Dedifferentiated amniotic fluid mesenchymal stem cell (primary cell): Measurements from ENCODE around the gene MBD3.

Experiments used
- DNase-seq: peaks from one replicate; pipeline ENCODE4 v3.0.0-alpha.2; 2016; ENCODE audit errors: extremely low spot score

Gene MBD3

DNA sequence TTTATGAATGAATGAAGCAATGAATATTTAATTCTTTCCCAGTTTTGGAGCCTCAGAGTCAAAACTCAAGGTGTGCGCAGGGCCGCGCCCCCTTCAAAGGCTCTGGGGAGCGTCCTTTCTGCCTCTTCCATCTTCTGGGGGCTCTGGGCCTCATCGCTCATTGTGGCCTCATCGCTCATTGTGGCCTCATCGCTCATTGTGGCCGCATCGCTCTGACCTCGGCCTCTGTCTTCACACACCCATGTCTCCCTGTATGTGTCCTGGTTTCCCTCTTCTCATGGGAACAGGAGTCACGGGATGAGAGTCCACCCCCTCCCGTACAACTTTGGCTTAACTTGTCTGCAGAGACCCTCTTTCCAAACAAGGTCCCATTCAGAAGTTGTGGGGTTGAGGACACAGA lies 21.3 kb downstream of the MBD3 start:
- DNase-seq: no peak

DNA sequence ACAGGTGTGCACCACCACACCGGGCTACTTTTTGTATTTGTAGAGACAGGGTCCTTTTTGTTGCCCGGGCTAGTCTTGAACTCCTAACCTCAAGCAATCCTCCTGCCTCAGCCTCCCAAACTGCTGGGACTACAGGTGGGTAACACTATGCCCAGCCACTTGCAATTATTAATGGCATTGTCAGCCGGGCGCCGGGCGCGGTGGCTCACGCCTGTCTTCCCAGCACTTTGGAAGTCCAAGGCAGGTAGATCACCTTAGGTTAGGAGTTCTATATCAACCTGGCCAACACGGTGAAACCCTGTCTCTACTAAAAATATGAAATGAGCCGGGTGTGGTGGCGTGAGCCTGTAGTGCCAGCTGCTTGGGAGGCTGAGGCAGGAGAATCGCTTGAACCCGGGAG lies 21.8 kb downstream of the MBD3 start:
- no peak for DNase-seq

DNA sequence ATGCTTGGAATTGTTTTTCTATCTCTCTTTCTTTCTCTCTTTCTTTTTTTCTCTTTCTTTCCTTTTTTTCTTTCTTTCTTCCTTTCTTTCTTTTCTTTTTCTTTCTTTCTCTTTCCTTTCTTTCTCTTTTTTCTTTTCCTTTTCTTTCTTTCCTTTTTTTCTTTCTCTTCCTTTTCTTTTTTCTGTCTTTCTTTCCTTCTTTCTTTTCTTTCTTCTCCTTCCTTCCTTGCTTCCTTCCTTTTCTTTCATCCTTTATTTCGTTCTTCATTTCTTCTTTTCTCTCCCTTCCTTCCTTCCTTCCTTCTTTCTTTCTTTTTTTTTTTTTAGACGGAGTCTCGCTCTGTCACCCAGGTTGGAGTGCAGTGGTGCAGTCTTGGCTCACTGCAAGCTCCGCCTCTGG lies 22.7 kb downstream of the MBD3 start:
- DNase-seq: no peak

DNA sequence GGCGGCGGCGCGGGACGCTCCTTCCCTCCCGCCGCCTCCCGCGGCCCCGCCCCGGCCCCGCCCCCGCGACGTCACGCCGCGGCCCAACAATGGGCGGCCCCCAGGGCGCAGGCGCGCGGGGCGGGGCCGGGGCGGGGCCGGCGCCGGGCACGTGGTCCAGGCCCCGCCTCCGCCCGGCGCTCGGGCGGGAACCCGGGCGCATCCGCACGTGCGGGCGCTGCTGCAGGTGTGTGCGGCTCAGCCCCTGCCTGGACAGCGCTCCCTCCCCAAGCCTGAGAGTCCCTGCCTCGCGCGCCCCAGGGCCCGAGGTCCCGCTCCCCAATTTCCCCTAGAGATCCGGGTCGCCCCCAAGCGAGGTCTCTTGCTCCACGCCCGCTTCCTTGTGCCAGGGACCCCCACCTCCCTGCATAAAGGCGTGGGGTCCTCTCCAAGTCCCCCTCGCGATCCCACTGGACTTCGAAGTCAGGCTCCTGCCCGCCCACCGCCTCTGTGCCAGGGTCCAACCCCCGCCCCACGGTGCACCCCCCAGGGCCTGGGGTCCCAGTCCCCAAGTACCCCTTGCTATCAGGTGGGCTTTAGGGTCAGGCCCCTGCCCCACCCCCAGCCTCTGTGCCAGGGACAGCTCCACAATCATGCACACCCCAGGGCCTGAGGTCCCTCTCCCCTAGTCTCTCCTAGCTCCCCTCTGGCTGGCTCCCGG lies 24.2 kb downstream of the MBD3 start, which contains the start of gene MEX3D:
TSS of gene MEX3D (minus strand) at position 6 of the 700 bp plus-strand sequence. CDS start 267 bp downstream, outside the sequence.
- peak; percentile 29 for DNase-seq

DNA sequence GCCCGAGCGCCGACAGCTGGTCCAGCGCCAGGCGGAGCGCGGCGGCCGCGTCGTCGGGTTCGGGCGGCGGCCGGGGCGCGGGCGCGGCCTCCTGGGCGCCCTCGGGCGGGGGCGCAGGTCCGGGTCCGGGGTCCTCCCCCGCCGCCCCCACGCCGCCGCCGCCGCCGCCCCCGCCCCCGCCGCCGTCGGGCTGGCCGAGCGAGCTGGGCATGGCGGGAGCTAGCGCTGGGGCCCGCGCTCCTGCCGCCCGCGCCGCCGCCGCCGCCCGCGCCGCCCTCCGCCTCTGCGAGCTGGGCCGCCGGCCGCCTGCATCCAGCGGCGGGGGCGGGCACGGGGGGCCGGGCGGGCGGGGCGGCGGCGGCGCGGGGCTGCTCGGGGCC lies 24.8 kb downstream of the MBD3 start:
- no peak for DNase-seq

DNA sequence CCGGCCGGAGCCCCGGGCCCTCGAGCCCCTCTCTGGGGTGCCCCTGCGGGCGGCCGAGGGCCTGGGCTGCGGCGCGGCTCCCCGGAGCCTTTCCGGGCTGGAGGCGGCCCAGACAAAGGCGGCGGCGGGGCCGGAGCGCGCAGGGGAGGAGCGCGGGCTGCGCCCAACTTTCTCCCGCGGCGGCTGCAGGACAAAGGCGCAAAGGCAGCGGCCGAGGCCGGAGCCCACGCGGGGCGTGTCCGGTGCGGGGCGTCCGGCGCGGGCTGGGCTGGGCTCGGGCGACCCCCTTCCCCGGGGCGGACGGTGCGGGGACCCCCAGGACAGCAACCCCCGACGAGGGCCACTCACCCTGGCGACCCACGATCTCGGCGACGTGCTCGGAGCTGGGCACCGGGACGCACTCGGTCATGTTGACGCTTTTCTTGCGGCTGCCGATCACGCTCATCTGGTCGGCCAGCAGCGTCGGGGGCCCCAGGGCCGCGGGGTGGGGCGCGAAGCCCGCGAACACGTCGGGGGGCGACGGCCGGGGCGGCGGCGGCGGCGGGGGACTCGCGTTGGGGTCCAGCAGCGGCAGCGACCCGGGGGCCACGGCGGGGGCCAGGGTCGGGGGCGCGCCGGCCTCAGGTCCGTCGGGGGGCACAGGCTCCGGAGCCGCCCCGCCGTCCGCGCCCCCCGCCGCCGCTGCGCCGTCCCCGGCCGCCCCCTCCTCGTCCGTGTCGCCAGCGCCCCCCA lies 25.4 kb downstream of the MBD3 start:
- no peak for DNase-seq

DNA sequence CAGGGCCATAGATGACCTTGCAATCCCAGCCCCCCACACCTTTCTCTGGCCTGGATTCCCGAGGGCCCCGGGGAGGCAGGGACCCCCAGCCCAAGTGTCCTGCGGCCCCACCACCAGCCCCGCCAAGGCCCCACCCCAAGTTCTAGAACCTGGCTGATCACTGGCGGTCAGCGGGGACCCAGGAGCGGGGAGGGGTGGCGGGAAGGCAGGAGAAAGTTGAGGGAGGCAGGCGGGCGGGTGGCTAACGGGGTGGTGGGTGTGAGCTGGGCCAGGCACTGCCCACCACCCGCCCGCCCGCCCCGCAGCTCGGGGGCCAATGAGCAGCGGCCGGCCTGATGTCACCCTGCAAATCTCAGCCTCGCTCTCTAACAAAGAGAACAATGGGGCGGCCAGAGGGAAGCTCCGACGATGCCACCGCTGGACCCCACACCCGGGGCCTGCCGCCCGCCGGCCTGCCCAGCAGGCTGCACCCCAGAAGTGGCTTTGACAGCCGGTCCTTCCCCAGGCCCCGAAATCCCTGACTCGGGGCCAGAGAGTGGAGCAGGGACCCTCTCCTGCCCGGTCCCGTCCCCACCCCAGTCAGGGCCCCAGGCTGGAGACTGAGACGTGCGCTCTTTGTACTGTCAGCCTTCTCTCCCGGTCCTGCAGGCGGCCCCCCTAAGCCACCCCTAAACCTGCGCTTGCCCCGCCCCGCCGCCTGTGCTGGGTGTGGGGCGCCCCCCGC lies 26.1 kb downstream of the MBD3 start:
- peak; percentile 69 for DNase-seq

DNA sequence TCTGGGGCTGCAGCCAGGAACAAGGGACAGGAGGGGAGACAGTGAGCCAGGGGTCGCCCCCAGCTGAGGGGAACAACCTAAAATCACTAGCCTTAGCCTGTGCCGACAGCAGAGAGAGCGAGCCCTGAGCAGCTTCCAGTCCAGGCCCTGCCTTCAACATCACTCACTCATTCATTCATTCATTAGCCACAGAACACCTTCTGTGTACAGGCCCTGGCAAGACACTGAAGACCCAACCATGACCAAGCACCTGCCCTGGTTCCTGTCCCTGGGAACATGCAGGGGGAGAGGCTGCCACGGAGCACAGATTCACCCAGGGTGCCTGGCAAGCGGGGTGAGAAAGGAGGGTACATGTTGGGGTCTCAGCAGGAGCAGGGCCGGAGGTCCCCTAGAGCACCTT lies 29.4 kb downstream of the MBD3 start:
- DNase-seq: no peak

DNA sequence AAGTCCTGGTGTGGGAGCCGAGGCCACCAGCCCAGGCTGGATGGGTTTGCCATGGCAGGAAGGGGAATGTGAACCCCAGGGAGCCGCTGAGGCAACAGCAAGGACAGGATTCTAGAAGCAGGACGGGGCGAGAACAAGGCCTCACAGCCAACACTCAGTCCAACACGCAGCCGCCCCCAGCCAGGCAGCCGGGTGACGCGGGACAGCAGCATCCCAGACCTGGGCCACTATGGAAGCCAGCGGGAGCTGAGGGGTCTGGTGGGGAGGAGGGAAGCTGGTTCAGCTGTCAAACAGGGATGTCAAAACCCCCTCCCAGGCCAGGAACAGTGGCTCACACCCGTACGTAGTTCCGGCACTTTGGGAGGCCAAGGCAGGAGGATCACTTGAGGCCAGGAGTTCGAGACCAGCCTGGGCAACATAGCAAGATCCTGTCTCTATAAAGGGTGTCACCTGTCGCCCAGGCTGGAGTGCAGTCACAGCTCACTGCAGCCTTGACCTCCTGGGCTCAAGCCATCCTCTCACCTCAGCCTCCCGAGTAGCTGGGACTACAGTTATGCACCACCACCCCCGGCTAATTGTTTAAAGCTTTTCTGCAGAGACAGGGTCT lies 31.3 kb downstream of the MBD3 start:
- DNase-seq: no peak

DNA sequence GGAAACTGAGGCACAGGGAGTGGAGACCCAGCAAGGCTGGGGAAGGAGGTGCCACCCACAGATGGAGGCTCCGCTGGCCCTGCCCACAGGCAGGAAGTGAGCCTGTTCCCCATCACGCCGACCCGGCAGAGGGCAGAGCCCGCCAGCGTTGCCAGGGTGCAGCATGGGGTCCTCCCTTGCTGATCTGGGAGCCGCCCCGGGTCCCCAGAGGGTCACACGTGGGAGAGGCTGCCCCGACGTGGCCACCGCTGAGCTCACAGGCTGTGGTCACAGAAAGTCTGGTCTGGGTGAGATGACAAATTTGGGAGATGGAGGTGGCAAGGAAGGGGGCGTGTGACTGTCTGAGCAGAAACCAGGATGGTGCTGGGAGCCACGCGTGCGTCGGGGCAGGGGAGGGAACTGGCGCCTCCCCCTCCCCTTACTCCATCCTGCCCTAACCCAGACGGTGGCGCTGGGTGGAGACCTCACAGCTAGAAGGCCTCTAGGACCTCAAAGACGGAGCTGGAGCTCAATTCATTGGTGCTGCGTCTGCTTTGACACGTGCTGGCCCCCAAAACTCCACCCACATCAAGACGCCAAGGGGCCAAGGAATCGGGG lies 32.3 kb downstream of the MBD3 start:
- DNase-seq: no peak

DNA sequence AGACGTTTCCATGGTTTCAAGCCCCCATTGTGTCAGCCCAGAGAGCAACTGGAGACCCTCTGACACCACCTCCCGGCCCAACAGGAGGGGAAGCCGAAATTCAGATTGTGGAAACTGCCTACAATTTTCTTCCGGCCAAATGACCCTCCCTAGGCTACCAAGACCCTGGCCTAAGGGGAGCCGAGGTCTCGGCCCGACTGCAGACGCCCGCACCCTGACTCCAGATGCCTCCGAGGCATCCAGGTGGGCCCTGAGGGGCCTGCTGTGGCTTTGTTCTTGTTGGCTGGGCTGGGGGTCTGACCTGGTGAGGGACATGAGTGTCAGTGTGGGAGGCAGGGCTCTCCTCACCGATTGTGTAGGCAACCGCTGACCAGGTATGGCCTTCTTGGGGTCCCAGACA lies 34.1 kb downstream of the MBD3 start:
- DNase-seq: no peak

DNA sequence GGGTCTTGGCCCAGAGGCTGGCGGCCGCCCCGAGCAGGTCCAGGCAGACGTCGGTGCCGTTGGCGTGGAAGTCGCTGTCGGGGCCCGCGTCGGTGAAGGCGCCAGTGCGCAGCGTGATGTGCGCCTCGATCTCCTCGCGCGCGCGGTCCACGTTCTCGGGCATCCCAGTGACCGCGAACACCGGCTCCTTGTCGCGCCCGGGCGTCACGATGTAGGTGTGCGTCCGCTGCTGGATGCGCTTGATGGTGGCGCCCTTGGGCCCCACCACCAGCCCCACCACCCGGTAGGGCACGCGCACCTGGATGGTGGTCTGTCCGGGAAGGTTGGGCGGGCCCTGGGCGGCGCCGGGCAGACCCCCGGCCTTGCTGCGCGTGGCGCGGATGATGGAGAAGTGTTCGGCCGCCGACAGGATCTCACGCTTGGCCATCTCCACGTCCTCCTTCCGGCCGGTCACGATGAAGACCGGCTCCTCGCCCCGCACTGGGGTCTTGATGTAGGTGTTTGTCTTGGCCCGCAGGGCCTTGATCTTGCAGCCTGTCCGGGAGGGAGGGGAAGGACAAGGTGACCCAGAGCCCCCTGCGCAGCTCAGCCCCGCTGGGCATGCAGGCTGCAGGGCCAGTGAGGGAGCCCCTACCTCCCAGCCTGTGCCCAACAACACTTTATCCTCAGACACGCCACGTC lies 36.1 kb downstream of the MBD3 start:
- no peak for DNase-seq

DNA sequence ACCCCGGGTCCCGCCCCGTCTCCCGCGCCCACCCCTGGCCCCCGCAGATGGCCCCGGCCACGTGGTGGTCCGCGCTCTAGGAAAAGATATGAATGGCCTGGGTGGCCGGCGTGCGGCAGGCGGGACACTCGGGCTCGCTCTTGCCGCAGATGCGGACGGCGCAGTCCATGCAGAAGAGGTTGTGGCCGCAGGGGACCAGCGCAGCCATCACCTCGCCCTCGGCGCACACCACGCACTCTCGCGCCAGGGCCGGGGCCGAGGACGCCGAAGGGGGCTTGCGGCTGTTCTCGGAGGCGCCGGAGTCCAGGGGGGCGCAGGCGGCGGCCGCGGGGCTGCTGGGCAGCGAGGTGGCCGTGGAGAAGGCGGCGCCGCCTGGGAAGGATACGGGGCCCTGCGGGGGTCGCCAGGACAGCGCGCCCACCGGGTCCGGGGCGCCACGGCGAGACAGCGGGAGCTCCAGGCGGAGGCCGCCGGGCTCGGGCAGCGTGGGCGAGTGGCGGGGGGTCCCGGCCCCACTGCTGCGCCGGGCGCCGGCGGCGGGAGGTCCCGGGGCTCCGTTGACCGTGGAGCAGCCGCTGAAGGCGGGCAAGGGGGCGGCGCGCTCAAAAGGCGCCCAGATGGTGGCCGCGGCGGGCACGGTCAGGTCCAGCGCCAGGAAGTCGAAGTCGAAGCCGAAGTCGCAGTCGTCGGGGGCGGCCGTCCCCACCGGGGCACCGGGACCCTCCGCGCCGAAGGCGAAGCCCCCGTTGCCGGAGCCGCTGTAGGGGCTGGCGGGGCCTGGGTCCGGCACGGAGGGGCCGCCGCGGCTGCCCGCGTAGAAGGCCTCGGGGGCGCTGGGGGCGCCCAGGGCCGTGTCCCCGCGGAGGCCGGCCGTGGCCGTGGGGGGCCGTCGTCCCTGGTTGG lies 36.9 kb downstream of the MBD3 start:
- no peak for DNase-seq

DNA sequence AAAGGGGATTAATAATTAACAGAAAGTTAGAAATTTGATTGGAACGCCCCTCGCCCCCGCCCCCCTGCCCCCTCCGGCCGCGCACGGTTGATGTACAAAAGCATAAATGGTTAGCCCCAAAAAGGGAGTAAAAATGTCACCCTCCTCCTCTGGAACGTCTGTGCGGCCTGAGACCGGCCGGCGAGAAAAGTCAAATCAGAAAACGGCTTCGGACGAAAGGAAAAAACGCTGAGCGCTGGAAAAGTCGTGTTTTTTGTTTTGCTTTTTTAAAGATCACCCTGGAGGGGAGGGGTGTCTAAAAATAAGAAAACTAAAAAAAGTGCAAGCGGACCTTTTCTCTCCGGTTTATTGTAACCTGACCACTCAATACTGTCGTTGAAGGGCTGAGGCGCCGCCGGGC lies 37.7 kb downstream of the MBD3 start:
- DNase-seq: no peak

DNA sequence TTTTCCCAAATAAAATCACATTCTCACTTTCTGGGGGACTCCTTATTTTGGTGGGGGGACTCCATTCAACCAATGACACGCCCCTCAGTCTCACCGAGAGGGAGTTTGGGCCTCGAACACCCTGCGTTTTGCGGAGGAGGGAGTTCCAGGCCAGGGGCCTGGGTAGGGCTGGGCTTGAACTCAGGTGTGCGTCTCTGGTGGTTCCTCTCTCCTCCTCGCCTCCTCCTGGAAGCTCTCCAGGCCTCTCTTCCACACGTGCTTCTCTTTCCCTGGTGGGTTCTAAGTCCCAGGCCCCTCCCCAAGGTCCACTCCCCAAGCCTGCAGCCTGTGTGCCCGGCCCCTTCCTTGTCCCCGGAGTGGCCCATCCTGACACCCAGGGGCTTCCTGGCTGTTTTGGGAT lies 39.2 kb downstream of the MBD3 start:
- DNase-seq: no peak

DNA sequence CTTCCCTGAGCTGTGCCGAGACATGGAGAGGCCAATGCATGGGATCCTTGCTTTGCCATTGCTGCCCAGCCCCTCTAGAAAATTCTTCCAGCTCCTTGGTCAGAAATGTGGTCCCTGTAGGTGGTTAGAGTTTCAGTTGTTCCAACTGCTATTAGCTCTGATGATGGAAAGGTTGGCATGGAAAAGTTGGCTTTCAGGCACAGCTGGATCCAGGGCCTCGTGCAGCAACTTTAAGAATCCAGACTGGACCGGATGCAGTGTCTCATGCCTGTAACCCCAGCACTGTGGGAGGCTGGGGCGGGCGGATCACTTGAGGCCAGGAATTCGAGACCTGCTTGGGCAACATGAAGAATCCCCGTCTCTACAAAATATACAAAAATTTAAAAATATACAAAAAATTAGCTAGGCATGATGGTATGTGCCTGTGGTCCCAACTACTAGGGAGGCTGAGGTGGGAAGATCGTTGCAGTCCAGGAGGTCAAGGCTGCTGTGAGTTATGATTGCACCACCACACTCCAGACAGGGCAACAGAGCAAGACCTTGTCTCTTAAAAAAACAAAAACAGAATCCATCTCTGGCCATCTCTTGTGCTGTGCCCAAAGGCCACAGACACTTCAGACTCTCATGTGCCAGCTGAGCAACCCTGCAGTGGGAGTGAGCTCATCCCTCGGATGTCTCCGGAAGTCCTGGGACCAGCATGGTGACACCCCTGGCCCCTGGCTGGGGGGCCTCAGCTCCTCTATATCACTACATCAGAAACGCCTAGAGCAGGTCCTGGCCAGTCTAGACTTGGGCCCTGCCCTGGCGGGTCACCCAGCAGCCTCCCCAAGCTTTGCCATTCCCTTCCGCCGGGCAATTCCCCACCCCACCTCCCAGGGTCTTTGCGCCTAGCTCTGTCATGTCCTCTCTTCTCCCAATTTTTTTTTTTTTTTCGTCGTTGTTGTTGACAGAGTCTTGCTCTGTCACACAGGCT lies 41.3 kb downstream of the MBD3 start:
- DNase-seq: no peak

DNA sequence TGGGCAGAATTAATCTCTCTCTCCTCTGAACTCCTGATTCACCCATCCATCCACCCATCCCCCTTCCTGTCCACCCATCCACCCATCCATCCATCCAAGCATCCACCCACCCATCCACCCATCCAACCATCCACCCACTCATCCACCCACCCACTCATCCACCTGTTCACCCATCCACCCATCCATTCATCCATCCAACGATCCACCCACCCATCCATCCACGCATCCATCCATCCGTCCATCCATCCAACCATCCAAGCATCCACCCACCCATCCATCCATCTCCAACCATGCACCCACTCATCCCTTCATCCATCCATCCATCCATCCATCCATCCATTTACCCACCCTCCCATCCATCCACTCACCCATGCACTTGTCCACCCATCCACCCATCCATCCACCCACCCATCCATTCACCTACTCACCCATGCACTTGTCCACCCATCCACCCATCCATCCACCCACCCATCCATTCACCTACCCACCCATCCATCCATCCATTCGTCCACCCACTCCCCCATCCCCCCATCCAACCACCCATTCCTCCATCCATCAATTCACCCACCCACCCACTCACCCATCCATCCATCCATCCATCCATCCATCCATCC lies 43.2 kb downstream of the MBD3 start:
- no peak for DNase-seq

DNA sequence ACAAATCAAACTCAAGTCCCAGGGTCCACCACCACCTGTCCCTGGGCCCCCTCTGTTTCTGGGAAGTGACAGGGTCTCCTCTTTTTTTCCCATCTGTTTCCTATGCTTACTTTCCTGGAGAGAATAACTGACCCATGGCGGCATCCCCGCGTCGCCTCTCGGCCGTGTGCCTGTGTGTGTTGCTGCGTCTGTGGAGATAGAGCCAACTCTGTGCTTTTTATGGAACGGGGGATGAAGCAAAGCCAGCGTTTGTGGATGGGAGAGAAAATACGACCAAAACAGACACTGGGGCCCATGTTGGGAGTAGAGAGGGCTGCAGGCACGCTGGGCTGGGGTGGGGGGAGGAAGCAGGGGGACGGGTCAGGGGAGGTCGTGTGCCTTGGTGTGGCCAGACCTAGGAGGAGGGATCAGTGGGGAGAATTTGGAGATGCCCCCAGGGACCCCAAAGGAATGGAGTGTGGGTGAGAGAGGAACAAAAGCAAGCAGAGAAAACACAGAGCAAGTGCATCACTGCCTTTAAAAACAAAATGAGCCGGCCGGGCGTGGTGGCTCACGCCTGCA lies 52.2 kb downstream of the MBD3 start:
- no peak for DNase-seq
